Neural cell (in vitro differentiated cells): ENCODE measurements around the gene TMCO1.
"Not testable (repeated sequence)": the region's sequence is repeated elsewhere in the genome, so short reads cannot be mapped to it uniquely, and the experiment has no call there.

Source experiments
- CTCF ChIP-seq: fragments of 450-650 bp; IDR thresholded peaks from 2 replicates; pipeline ENCODE4 v1.5.1; 2014; ENCODE audit warnings: antibody characterized with exemption, mild to moderate bottlenecking, moderate library complexity; ENCODE audit not compliant: poor library complexity, severe bottlenecking
- EZH2 ChIP-seq: fragments of 200-600, 300-800 bp; shearing (Covaris generic), sonication (generic); IDR thresholded peaks from 2 replicates; pipeline ENCODE4 v1.6.1; 2014; ENCODE audit warnings: antibody characterized with exemption, low read length, borderline replicate concordance, mild to moderate bottlenecking; ENCODE audit not compliant: insufficient read depth, poor library complexity, severe bottlenecking
- MXI1 ChIP-seq: fragments of 450-650 bp; conservative IDR thresholded peaks from 2 replicates; pipeline ENCODE4 v1.6.1; 2014; ENCODE audit warnings: antibody characterized with exemption, mild to moderate bottlenecking; ENCODE audit not compliant: poor library complexity, severe bottlenecking
- POLR2AphosphoS5 ChIP-seq: IDR thresholded peaks from 2 replicates; pipeline ENCODE4 v1.6.1; 2012
- SMC3 ChIP-seq: fragments of 450-650 bp; conservative IDR thresholded peaks from 2 replicates; pipeline ENCODE4 v1.6.1; 2014; ENCODE audit warnings: antibody characterized with exemption, mild to moderate bottlenecking, moderate library complexity; ENCODE audit not compliant: poor library complexity
- TF ChIP-seq, protein P1 (sequence below): IDR thresholded peaks from 2 replicates; pipeline ENCODE4 v1.6.1; 2012; ENCODE audit warnings: borderline replicate concordance

DNA sequence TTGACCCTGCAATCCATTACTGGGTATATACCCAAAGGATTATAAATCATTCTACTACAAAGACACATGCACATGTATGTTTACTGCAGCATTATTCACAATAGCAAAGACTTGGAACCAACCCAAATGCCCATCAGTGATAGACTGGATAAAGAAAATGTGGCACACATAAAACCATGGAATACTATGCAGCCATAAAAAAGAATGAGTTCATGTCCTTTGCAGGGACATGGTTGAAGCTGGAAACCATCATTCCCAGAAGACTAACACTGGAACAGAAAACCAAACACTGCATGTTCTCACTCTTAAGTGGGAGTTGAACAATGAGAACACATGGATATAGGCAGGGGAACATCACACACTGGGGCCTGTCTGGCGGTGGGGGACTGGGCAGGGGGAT is 35.8 kb upstream of the TMCO1 start:
- TF ChIP-seq CTCF, EZH2, POLR2AphosphoS5, SMC3, MXI1: not testable (repeated sequence)
- TF ChIP-seq, protein P1, sequence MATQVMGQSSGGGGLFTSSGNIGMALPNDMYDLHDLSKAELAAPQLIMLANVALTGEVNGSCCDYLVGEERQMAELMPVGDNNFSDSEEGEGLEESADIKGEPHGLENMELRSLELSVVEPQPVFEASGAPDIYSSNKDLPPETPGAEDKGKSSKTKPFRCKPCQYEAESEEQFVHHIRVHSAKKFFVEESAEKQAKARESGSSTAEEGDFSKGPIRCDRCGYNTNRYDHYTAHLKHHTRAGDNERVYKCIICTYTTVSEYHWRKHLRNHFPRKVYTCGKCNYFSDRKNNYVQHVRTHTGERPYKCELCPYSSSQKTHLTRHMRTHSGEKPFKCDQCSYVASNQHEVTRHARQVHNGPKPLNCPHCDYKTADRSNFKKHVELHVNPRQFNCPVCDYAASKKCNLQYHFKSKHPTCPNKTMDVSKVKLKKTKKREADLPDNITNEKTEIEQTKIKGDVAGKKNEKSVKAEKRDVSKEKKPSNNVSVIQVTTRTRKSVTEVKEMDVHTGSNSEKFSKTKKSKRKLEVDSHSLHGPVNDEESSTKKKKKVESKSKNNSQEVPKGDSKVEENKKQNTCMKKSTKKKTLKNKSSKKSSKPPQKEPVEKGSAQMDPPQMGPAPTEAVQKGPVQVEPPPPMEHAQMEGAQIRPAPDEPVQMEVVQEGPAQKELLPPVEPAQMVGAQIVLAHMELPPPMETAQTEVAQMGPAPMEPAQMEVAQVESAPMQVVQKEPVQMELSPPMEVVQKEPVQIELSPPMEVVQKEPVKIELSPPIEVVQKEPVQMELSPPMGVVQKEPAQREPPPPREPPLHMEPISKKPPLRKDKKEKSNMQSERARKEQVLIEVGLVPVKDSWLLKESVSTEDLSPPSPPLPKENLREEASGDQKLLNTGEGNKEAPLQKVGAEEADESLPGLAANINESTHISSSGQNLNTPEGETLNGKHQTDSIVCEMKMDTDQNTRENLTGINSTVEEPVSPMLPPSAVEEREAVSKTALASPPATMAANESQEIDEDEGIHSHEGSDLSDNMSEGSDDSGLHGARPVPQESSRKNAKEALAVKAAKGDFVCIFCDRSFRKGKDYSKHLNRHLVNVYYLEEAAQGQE: not testable (repeated sequence)
